ENCODE results near the gene HMGXB3. TPM values are rescaled to one million over a fixed set of nuclear protein-coding genes. Genes with fewer than 3 reads are reported as not detected.
"Not testable (repeated sequence)": the region's sequence is repeated elsewhere in the genome, so short reads cannot be mapped to it uniquely, and the experiment has no call there.

Gene HMGXB3
- total RNA-seq, 1 donor from 2014 or later: 55.7 TPM

DNA sequence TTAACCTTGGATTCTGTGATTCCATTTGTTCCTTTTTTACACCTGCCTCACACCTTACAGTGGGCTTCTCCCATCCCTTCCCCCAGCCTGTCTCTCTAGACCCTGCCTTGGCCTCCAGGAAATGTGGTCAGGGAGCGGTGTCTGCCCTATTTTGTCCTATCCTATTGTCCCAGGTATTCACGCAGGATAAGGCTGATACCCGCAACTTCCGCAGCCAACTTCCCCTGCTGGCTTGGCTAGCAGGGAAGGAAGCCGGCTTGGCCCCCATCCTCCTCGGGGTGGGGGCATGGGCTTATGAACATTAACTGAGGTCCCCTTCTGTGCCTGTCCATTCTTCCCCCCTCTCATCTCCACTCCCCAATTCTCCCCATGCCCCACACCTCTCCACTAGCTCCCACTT, 82.3 kb downstream of the HMGXB3 start:
- H3K36me3 Mint-ChIP-seq (ENCODE audit: low read depth, unreplicated experiment): peaks cover 10% of the 10 kb centered on the region
- peak overlapping the region; percentile 76 for H3K4me3 Mint-ChIP-seq (ENCODE audit: unreplicated experiment)
- no peaks in the 10 kb centered on the region for H3K9me3 Mint-ChIP-seq (ENCODE audit: unreplicated experiment)
- peaks cover 59% of the 10 kb centered on the region for H3K4me1 Mint-ChIP-seq (ENCODE audit: unreplicated experiment)
- peak; percentile 39 for DNase-seq (ENCODE audit: low spot score)
- H3K27me3 Mint-ChIP-seq (ENCODE audit: unreplicated experiment): peaks cover 20% of the 10 kb centered on the region
- peak overlapping the region; percentile 98 for H3K27ac Mint-ChIP-seq (ENCODE audit: unreplicated experiment)
- TF ChIP-seq, protein P1, sequence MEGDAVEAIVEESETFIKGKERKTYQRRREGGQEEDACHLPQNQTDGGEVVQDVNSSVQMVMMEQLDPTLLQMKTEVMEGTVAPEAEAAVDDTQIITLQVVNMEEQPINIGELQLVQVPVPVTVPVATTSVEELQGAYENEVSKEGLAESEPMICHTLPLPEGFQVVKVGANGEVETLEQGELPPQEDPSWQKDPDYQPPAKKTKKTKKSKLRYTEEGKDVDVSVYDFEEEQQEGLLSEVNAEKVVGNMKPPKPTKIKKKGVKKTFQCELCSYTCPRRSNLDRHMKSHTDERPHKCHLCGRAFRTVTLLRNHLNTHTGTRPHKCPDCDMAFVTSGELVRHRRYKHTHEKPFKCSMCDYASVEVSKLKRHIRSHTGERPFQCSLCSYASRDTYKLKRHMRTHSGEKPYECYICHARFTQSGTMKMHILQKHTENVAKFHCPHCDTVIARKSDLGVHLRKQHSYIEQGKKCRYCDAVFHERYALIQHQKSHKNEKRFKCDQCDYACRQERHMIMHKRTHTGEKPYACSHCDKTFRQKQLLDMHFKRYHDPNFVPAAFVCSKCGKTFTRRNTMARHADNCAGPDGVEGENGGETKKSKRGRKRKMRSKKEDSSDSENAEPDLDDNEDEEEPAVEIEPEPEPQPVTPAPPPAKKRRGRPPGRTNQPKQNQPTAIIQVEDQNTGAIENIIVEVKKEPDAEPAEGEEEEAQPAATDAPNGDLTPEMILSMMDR (IDR thresholded peaks at IDR 0.05; ENCODE audit: unreplicated experiment): no peak

DNA sequence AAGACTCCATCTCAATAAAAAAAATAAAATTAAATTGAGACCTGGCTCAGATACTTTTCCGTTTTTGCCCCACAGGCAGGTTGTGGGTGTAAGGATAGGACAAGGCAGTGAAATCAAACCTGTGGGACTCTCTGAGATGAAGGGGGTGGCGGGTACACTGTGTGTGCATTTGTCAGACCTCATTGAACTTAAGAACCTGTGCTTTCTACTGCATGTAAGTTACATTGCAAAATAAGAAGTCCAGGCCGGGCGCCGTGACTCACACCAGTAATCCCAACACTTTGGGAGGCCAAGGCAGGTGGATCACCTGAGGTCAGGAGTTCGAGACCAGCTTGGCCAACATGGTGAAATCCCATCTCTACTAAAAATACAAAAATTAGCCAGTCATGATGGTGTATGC, 84.2 kb downstream of the HMGXB3 start:
- not testable (repeated sequence) for H3K4me3 Mint-ChIP-seq (ENCODE audit: unreplicated experiment); H3K27ac Mint-ChIP-seq (ENCODE audit: unreplicated experiment); H3K36me3 Mint-ChIP-seq (ENCODE audit: low read depth, unreplicated experiment); DNase-seq (ENCODE audit: low spot score); H3K9me3 Mint-ChIP-seq (ENCODE audit: unreplicated experiment)
- Mint-ChIP-seq H3K4me1 (ENCODE audit: unreplicated experiment) (peaks cover 54% of the 10 kb centered on the region), H3K27me3 (ENCODE audit: unreplicated experiment) (peaks cover 12% of the 10 kb centered on the region)

DNA sequence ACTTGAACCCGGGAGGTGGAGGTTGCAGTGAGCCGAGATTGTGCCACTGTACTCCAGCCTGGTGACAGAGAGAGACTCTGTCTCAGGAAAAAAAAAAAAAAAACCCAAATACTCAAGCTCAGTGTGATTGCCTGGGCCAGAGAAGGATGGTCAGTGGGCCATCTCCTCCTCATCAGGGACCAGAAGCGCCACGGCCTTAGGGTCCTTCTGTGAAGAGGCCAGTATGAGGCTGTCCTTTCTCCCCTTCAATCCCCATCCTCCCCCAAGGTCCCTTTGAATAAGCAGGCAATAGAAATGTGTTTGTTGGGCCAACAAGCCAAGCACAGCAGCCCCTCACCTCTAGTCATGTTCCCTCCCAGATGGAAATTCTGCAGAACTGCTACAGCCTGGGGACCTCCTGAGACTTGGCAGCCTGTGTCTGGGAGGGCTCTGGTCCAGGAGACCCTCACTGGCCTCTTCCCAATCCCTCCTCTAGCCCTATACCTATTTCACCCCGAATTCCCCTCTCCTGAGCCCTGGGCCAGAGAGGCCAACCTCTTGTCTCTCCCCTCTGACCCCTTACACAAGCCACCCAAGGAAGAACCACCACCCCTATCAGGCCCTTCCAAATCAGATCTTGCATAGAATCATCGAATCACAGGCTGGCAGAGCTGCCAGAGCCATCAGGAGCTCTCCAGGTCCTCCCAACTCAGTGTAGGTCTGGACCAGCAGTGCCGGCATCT, 84.8 kb downstream of the HMGXB3 start:
- Mint-ChIP-seq H3K27me3 (ENCODE audit: unreplicated experiment) (peaks cover 11% of the 10 kb centered on the region), H3K36me3 (ENCODE audit: low read depth, unreplicated experiment) (peaks cover 5% of the 10 kb centered on the region), H3K9me3 (ENCODE audit: unreplicated experiment) (no peaks in the 10 kb centered on the region), H3K4me1 (ENCODE audit: unreplicated experiment) (peaks cover 53% of the 10 kb centered on the region), H3K4me3 (ENCODE audit: unreplicated experiment) (no peak overlapping the region), H3K27ac (ENCODE audit: unreplicated experiment) (no peak overlapping the region)
- TF ChIP-seq, protein P1 (IDR thresholded peaks at IDR 0.05; ENCODE audit: unreplicated experiment): no peak
- no peak for DNase-seq (ENCODE audit: low spot score)

DNA sequence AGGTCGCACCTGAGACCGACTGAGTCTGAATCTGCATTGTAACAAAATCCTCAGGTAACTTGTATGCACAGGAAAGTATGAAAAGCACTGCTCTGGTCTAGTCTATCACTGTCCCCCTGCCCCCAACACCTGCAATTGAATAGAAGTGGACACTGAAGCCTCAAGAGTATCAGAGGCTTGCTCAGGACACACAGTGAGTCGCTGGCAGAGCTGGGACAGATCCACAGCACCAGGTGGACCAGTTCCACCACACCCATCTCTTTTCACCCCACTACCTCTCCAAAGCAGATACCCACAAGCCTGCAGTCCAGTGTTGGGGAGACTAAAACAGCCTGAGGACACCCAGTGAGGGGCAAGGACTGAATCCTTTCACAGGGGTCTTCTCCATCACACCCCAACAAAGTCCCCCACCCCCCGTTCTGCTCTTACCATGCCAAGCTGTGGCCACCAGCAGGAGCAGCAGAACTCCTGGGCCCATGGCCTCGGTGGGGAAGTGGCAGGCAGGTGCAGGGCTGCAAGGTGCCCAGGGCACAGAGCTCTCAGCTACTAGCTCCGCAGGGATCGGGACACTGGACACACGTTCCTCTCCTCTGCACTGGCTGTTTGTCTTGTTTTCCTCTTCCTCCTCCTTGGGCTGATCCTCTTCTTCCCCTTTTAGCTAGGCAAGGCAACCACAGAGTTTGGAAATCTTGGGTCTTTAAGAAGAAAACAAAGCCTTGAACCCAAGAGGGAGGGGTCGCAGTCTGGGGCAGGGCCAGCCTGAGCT, 85.6 kb downstream of the HMGXB3 start, which contains the start of gene CSF1R:
TSS of gene CSF1R (minus strand) at position 605 of the 766 bp plus-strand sequence. CDS start at position 478, 127 bp downstream.
- no peak within 1 kb of the TSS for H3K4me3 Mint-ChIP-seq (ENCODE audit: unreplicated experiment)
- H3K4me1 Mint-ChIP-seq (ENCODE audit: unreplicated experiment): peaks cover 52% of the 10 kb centered on the region
- peaks cover 9% of the 10 kb centered on the region for H3K27me3 Mint-ChIP-seq (ENCODE audit: unreplicated experiment)
- no peaks in the 10 kb centered on the region for H3K9me3 Mint-ChIP-seq (ENCODE audit: unreplicated experiment)
- DNase-seq (ENCODE audit: low spot score): no peak
- H3K36me3 Mint-ChIP-seq (ENCODE audit: low read depth, unreplicated experiment): peaks cover 4% of the 10 kb centered on the region
- peak within 1 kb of the TSS; percentile 49 for H3K27ac Mint-ChIP-seq (ENCODE audit: unreplicated experiment)
- TF ChIP-seq, protein P1 (IDR thresholded peaks at IDR 0.05; ENCODE audit: unreplicated experiment): no peak

DNA sequence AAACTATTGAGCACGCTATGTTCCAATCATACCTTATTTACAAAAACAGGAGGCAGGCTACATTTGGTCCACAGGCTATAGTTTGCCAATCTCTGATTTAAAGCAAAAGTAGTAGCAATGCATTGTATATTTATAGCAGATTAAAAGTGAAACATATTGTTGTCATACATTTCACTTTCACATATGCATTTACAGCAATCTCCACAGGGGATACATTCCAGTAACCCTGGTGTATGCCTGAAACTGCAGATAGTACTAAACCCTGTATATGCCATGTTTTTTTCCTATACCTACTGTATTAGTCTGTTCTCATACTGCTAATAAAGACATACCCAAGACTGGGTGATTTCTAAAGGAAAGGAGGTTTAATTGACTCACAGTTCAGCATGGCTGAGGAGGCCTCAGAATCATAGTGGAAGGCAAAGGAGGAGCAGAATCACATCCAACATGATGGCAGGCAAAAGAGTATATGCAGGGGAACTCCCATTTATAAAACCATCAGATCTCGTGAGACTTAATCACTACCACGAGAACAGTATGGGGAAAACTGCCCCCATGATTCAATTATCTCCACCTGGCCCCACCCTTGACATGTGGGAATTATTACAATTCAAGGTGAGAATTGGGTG, 91.7 kb downstream of the HMGXB3 start:
- TF ChIP-seq, protein P1 (IDR thresholded peaks at IDR 0.05; ENCODE audit: unreplicated experiment): no peak
- Mint-ChIP-seq H3K4me3 (ENCODE audit: unreplicated experiment) (no peak overlapping the region), H3K27ac (ENCODE audit: unreplicated experiment) (no peak overlapping the region), H3K36me3 (ENCODE audit: low read depth, unreplicated experiment) (no peaks in the 10 kb centered on the region), H3K9me3 (ENCODE audit: unreplicated experiment) (no peaks in the 10 kb centered on the region), H3K27me3 (ENCODE audit: unreplicated experiment) (peaks cover 2% of the 10 kb centered on the region), H3K4me1 (ENCODE audit: unreplicated experiment) (peaks cover 4% of the 10 kb centered on the region)
- DNase-seq (ENCODE audit: low spot score): no peak
